ENCODE data around the gene XPC. TPM values are rescaled to one million over a fixed set of nuclear protein-coding genes. Genes with fewer than 3 reads are reported as not detected.

XPC gene
- polyA plus RNA-seq, 1 experiment: 36.9 TPM

DNA sequence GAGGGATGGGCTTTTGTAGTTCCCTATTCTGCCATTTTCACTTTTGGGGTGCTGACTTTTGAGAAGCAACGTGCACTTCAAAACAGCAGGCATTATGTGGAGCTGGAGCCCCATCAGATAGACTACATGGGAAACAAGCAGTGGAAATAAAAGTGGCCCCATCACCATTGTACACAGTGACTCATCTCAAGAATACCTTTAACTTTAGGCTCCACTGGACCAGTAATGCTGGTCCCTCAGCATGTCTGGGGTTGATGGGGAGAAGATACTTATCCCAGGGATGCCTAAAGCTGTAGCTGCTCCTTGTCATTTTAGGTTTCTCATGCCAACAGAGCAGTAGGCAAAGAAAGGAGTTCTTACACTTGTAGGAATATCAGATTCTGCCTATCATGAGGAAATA lies 45.2 kb upstream of the XPC start:
- DNase-seq (ENCODE audit: low read depth): no peak
- no peaks in the 10 kb centered on the region for H3K36me3 ChIP-seq (ENCODE audit: control insufficient read depth, insufficient read depth, low read length)
- CTCF ChIA-PET: interaction anchor here (0.7 to 2.9 kb wide), 6 partner anchors 9 to 38 kb away, joined by 3 to 16 read pairs (median 9); no protein-coding TSS in a partner anchor
- H3K4me3 ChIP-seq (ENCODE audit: low read depth, low read length): no peak overlapping the region
- no peaks in the 10 kb centered on the region for H3K27me3 ChIP-seq (ENCODE audit: control insufficient read depth, insufficient read depth, low read length)
- TF ChIP-seq, protein P1, sequence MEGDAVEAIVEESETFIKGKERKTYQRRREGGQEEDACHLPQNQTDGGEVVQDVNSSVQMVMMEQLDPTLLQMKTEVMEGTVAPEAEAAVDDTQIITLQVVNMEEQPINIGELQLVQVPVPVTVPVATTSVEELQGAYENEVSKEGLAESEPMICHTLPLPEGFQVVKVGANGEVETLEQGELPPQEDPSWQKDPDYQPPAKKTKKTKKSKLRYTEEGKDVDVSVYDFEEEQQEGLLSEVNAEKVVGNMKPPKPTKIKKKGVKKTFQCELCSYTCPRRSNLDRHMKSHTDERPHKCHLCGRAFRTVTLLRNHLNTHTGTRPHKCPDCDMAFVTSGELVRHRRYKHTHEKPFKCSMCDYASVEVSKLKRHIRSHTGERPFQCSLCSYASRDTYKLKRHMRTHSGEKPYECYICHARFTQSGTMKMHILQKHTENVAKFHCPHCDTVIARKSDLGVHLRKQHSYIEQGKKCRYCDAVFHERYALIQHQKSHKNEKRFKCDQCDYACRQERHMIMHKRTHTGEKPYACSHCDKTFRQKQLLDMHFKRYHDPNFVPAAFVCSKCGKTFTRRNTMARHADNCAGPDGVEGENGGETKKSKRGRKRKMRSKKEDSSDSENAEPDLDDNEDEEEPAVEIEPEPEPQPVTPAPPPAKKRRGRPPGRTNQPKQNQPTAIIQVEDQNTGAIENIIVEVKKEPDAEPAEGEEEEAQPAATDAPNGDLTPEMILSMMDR (IDR thresholded peaks at IDR 0.05; ENCODE audit: insufficient read depth, low read depth, low read length): no peak
- POLR2A ChIA-PET: no interaction called here

DNA sequence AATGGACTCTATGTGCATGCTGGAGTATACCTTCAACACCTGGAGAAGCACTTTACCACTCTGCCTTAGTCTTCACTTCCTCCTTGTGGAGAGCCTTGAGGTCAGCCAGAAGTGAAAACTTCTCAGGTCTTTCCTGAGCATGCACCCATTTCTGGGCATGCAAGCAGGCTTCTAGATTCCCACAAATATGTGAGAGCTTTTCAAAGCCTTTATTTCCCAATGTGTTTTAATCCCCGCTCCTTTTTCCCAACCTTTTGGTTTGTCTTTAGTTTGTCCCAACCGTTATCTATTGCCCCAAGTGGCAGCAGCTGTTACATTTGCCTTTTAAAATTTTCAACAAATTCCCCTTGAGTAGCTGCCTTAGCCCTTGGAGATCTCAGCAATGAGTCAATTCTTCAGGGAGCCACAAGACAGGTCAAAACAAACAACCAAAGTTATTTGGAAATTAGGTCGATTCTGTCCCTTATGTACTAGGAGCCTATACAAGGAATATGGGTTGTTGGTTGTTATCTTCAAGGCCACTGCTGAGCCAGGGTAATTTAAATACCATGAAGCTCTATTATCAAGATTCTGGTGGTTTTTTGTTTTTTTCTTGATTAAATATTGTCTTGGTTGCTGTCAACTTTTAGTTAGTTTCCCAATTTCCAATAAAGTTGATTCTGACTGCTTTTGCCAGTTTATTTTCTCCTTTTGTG lies 44.6 kb upstream of the XPC start:
- Histone ChIP-seq H3K27me3 (ENCODE audit: control insufficient read depth, insufficient read depth, low read length) (no peaks in the 10 kb centered on the region), H3K4me3 (ENCODE audit: low read depth, low read length) (no peak overlapping the region), H3K36me3 (ENCODE audit: control insufficient read depth, insufficient read depth, low read length) (no peaks in the 10 kb centered on the region)
- ChIA-PET CTCF (interaction anchor here (0.7 to 2.9 kb wide), 6 partner anchors 9 to 39 kb away, joined by 3 to 16 read pairs (median 9); no protein-coding TSS in a partner anchor), POLR2A (no interaction called here)
- TF ChIP-seq, protein P1 (IDR thresholded peaks at IDR 0.05; ENCODE audit: insufficient read depth, low read depth, low read length): peak; percentile 18; the same call in 1 of the 2 replicates
- no peak for DNase-seq (ENCODE audit: low read depth)

DNA sequence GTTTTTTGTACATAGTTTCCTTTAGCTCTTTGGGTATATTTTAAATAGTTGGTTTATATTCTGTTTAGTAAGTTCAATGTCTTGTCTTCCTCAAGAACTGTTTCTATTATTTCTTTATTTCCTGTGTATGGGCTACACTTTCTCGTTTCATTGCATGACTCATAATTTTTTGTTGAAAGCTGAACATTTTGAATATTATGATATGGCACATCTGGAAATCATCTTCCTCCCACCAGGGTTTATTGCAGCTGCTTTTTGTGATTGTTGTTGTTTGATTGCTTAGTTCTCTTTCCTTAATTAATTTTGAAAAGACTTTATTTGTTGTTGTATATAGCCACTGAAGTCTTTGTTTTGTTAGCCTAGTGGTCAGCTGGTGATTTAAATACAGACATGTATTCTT lies 44.1 kb upstream of the XPC start:
- no peak for DNase-seq (ENCODE audit: low read depth)
- ChIA-PET CTCF (interaction anchor here (2.7 to 2.9 kb wide), 3 partner anchors 10 to 39 kb away, joined by 9 to 16 read pairs (median 13); no protein-coding TSS in a partner anchor), POLR2A (no interaction called here)
- no peaks in the 10 kb centered on the region for H3K27me3 ChIP-seq (ENCODE audit: control insufficient read depth, insufficient read depth, low read length)
- no peaks in the 10 kb centered on the region for H3K36me3 ChIP-seq (ENCODE audit: control insufficient read depth, insufficient read depth, low read length)
- TF ChIP-seq, protein P1 (IDR thresholded peaks at IDR 0.05; ENCODE audit: insufficient read depth, low read depth, low read length): no peak
- H3K4me3 ChIP-seq (ENCODE audit: low read depth, low read length): no peak overlapping the region

DNA sequence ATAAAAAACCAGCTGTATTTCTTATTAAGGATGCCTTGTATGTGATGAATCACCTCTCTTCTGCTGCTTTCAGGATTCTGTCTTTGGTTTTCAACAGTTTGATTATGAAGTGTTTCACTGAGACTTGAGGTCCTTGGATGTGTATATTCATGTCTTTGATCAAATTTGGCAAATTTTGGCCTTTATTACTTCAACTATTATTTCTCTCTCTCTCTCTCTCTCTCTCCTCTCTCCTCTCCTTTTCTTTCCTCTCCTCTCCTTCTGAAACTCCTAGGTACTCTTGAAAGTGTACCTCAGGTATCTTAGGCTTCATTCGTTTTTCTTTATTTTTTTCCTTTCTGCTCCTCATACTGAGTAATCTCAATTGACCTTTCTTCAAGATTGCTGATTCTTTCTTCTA lies 43.5 kb upstream of the XPC start:
- Histone ChIP-seq H3K4me3 (ENCODE audit: low read depth, low read length) (no peak overlapping the region), H3K27me3 (ENCODE audit: control insufficient read depth, insufficient read depth, low read length) (no peaks in the 10 kb centered on the region), H3K36me3 (ENCODE audit: control insufficient read depth, insufficient read depth, low read length) (no peaks in the 10 kb centered on the region)
- TF ChIP-seq, protein P1 (IDR thresholded peaks at IDR 0.05; ENCODE audit: insufficient read depth, low read depth, low read length): no peak
- CTCF ChIA-PET: interaction anchor here (2.7 to 2.9 kb wide), 3 partner anchors 10 to 40 kb away, joined by 9 to 16 read pairs (median 13); no protein-coding TSS in a partner anchor
- no peak for DNase-seq (ENCODE audit: low read depth)
- POLR2A ChIA-PET: no interaction called here

DNA sequence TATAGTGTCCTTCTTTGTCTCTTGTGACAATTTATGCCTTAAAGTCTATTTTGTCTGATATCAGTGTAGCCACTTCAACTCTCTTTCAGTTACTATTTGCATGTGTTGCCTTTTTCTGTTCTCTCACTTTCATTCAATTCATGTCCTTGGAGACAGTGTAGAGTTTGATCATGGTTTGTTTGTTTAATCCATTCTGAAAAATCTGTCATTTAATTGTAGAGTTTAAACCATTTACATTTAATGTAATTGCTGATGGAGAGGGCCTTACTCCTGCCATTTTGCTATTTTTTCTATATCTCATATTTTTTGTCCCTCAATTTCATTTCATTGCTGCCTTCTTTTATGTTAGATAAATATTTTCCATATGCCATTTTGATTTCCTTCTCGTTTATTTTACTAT lies 42.5 kb upstream of the XPC start:
- ChIA-PET CTCF (no interaction called here), POLR2A (no interaction called here)
- DNase-seq (ENCODE audit: low read depth): no peak
- TF ChIP-seq, protein P1 (IDR thresholded peaks at IDR 0.05; ENCODE audit: insufficient read depth, low read depth, low read length): no peak
- no peaks in the 10 kb centered on the region for H3K36me3 ChIP-seq (ENCODE audit: control insufficient read depth, insufficient read depth, low read length)
- H3K27me3 ChIP-seq (ENCODE audit: control insufficient read depth, insufficient read depth, low read length): no peaks in the 10 kb centered on the region
- H3K4me3 ChIP-seq (ENCODE audit: low read depth, low read length): no peak overlapping the region
